Upper lobe of left lung (tissue), 4 donors: ENCODE data around the gene PTPRG.

Experiments used
- CTCF ChIP-seq, 6 experiments: fragments of 450-650 bp in 4 of 6; fragments of 200-600 bp in 2 of 6; sonication (generic) in 2 of 6; IDR thresholded peaks; one replicate each; pipeline ENCODE4 v1.5.1; 2016 to 2019; ENCODE audit warnings: antibody characterized with exemption in 6 of 6
- EP300 ChIP-seq, 4 donors: sonication (generic); formaldehyde crosslinking; IDR thresholded peaks; one replicate each; pipeline ENCODE4 v1.5.1; 2017; ENCODE audit warnings: antibody characterized with exemption in 4 of 4, control low read depth in 2 of 4

GRCh38 chr3:61574854-61575253, 13.5 kb downstream of the PTPRG start:
- TF ChIP-seq CTCF (IDR thresholded peaks at IDR 0.05), result no peak
- no peak for TF ChIP-seq EP300 (IDR thresholded peaks at IDR 0.05)
